NCI-H748 treated with DMSO at 0.1 percent for 48 hours (cell line): ENCODE measurements around the gene SLITRK1.

Experiments
- DNase-seq: peaks from one replicate; lab custom pipeline; 2025; lab: John Stamatoyannopoulos, UW

SLITRK1 gene

GRCh38 chr13:83867708-83868107 lies 14.6 kb downstream of the SLITRK1 start:
- DNase-seq = no peak

DNA sequence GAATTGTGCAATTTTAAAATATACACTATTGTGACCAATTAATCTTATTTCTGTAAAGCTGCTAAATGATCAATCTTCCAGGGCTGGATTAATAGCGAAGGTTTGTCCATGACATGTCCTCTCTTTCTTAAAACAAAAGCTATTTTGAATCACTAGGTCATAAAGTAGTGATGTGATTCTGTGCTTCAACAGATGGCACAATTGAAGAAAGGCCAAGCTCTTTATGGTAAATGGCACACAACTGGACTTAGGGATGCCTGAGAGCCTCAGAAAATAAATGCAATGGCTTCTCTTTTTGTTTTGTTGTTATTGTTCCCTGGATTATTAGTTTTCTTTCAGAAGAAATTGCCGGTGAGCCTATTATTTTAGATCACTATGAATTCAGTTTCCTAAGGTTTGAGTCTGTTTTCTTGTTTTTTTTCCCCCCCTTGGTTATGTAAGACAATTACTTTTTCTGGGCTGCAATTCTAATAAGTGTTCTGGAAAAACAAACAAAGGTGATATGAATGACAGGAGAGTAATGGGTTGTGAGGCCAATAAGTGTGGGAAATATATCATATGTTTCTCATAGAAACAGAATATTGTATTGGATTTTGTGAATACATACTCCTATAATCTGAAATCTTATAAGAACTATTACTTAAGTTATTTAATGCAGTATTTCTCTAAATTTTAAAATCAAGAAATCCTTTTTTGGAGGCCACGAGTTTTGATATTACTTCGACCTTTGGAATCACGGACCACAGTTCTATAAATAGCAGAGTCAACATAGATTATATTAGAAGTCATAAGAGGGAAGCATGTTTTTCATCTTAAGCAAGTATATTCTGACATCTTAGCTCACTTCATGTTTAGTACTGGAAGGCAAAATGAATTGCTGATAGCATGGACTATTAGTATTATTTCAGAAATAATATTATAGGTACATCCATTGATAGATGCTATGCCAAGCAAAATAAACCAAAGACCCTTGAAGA lies 16.8 kb downstream of the SLITRK1 start:
- DNase-seq = no peak

GRCh38 chr13:83853771-83854170 lies 28.5 kb downstream of the SLITRK1 start:
- no peak for DNase-seq

DNA sequence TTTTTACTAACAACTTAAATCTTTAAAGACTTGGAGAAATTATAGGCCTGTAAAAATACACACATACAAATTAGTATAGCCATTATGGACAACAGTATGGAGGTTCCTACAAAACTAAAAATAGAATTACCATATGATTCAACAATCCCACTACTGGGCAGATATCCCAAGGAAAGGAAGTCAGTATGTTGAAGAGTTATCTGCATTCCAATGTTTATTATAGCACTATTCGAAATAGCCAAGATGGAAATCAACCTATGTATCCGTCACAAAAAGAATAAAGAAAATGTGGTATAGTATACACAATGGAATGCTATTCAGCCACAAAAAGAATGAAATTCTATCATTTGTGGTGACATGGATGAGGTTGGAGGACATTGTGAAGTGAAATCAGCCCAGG lies 37.2 kb downstream of the SLITRK1 start:
- no peak for DNase-seq

DNA sequence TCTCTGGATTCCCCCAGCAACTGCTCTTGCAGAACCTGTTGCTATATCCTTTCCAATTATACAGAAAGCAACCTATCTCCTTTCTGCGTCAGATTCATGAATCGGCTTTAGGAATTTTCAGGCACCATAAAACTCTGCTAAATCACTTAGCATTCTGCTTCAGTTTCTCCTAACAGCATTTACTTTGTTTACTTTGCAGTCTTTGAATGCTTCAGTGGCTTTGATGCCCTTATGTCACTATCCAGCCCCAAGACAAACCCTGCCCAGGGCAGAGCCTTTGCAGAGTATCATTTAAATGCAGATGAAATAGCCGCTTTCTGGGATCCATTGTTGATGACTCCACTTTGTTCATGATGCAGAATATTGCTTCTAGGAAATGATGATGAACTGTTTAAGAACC lies 43.1 kb downstream of the SLITRK1 start:
- no peak for DNase-seq

- no peak for DNase-seq
These were observed 50.5 kb downstream of the SLITRK1 start for GRCh38 chr13:83831796-83832195.

- DNase-seq = no peak
These were observed 52.5 kb downstream of the SLITRK1 start for GRCh38 chr13:83829810-83830209.

- DNase-seq = no peak
These were observed 54.9 kb downstream of the SLITRK1 start for GRCh38 chr13:83827338-83827737.
